Measurements from ENCODE around the gene ANKH.

- TF ChIP-seq CTCF (IDR thresholded peaks at IDR 0.05; ENCODE audit: low read depth, low read length, missing input control) (no peak), GABPA (IDR thresholded peaks at IDR 0.05 in 1 of 2, conservative IDR thresholded peaks at IDR 0.05 in 1 of 2) (no peak), ATF3 (IDR thresholded peaks at IDR 0.05) (no peak), FOXA1 (IDR thresholded peaks at IDR 0.05) (no peak), RAD21 (IDR thresholded peaks at IDR 0.05) (no peak), JUND (IDR thresholded peaks at IDR 0.05) (no peak)
Observed at GRCh38 chr5:14824499-14824898, 47.1 kb downstream of the ANKH start.
